Measurements from ENCODE around the gene SLAMF9.

Gene SLAMF9

GRCh38 chr1:159945483-159946241 is 8.4 kb downstream of the SLAMF9 start, which contains the start of gene IGSF9:
Gene IGSF9, minus strand, starts transcription at chr1:159945613. Its CDS starts 2,159 bp downstream, at chr1:159943454.
- DNase-seq (ENCODE audit: low spot score): peak; percentile 53

GRCh38 chr1:159944623-159945455 is 9.2 kb downstream of the SLAMF9 start:
- no peak for DNase-seq (ENCODE audit: low spot score)

GRCh38 chr1:159943908-159944622 is 10.0 kb downstream of the SLAMF9 start:
- no peak for DNase-seq (ENCODE audit: low spot score)

- DNase-seq (ENCODE audit: low spot score): no peak
Observed at GRCh38 chr1:159943278-159943640, 10.8 kb downstream of the SLAMF9 start.

GRCh38 chr1:159942632-159943277 is 11.3 kb downstream of the SLAMF9 start:
- DNase-seq (ENCODE audit: low spot score): no peak

GRCh38 chr1:159941591-159942560 is 12.2 kb downstream of the SLAMF9 start:
- DNase-seq (ENCODE audit: low spot score): no peak

GRCh38 chr1:159941141-159941540 is 12.9 kb downstream of the SLAMF9 start:
- no peak for DNase-seq (ENCODE audit: low spot score)

GRCh38 chr1:159940006-159940620 is 13.9 kb downstream of the SLAMF9 start:
- DNase-seq (ENCODE audit: low spot score): no peak

- no peak for DNase-seq (ENCODE audit: low spot score)
Observed at GRCh38 chr1:159939678-159940002, 14.4 kb downstream of the SLAMF9 start.

- no peak for DNase-seq (ENCODE audit: low spot score)
Observed at GRCh38 chr1:159938905-159939677, 14.9 kb downstream of the SLAMF9 start.

- no peak for DNase-seq (ENCODE audit: low spot score)
Observed at GRCh38 chr1:159938211-159938852, 15.7 kb downstream of the SLAMF9 start.

GRCh38 chr1:159937054-159937750 is 16.8 kb downstream of the SLAMF9 start:
- no peak for DNase-seq (ENCODE audit: low spot score)

GRCh38 chr1:159936273-159936904 is 17.6 kb downstream of the SLAMF9 start:
- peak; percentile 86 for DNase-seq (ENCODE audit: low spot score)

- DNase-seq (ENCODE audit: low spot score): peak; percentile 37
Observed at GRCh38 chr1:159935719-159936272, 18.2 kb downstream of the SLAMF9 start.

- no peak for DNase-seq (ENCODE audit: low spot score)
Observed at GRCh38 chr1:159935305-159935704, 18.7 kb downstream of the SLAMF9 start.

GRCh38 chr1:159934136-159935039 is 19.6 kb downstream of the SLAMF9 start:
- no peak for DNase-seq (ENCODE audit: low spot score)

GRCh38 chr1:159933347-159933746 is 20.7 kb downstream of the SLAMF9 start:
- no peak for DNase-seq (ENCODE audit: low spot score)

All from germinal center (tissue), 1 donor.